B cell (primary cell): ENCODE measurements around the gene LRP5. TPM values are rescaled to one million over a fixed set of nuclear protein-coding genes. Genes with fewer than 3 reads are reported as not detected.
A peak's percentile ranks its signal among the peaks of the same experiment; 100 is the strongest.

ENCODE experiments used
- ATAC-seq: fragments of 200-7000 bp; cut with Tn5 transposase; one replicate; pipeline ENCODE4 v1.10.0; 2021; ENCODE audit warnings: low read depth, mild to moderate bottlenecking, moderate number of reproducible peaks, moderate library complexity
- CTCF ChIA-PET: fragments of 350-600 bp; sonication (Branson Sonifier 250); formaldehyde crosslinking; loops from one replicate; lab custom pipeline; 2021; ENCODE audit warnings: antibody characterized with exemption, inconsistent platforms; lab: Charles Lee
- POLR2A ChIA-PET: fragments of 350-600 bp; sonication (Branson Sonifier 250); formaldehyde crosslinking; loops from one replicate; lab custom pipeline; 2021; ENCODE audit warnings: antibody characterized with exemption; lab: Charles Lee
- DNase-seq: peaks from one replicate; pipeline ENCODE4 v3.0.0; 2013
- H2AFZ ChIP-seq: 2 replicates; pipeline ENCODE4 v1.6.1; 2012; ENCODE audit warnings: mild to moderate bottlenecking, low read depth, low read length; ENCODE audit not compliant: insufficient read depth, poor library complexity, severe bottlenecking
- H3K27ac ChIP-seq, 2 donors: 1 replicate in 1 of 2; 2 replicates in 1 of 2; pipeline ENCODE4 v1.5.1; 2012 to 2013; ENCODE audit warnings: low read length in 2 of 2, mild to moderate bottlenecking in 2 of 2, moderate library complexity in 1 of 2
- H3K27me3 ChIP-seq, 4 experiments: fragments of 200-600 bp in 1 of 4; sonication (generic) in 1 of 4; replicated peaks in 1 of 4; 1 replicate in 2 of 4; 2 replicates in 2 of 4; pipeline versions ENCODE4 v1.6.1 to v1.7.0; 2013 to 2016; ENCODE audit warnings: low read length in 3 of 4, mild to moderate bottlenecking in 2 of 4, mixed read lengths in 1 of 4, moderate library complexity in 1 of 4; ENCODE audit not compliant: insufficient read depth in 4 of 4, control insufficient read depth in 3 of 4; ENCODE audit errors: control extremely low read depth in 1 of 4
- H3K36me3 ChIP-seq, 2 experiments: replicated peaks in 1 of 2; 1 replicate in 1 of 2; 2 replicates in 1 of 2; pipeline versions ENCODE4 v1.6.1 to v1.7.1; 2013; ENCODE audit warnings: low read length in 1 of 2; ENCODE audit not compliant: insufficient read depth in 2 of 2, control insufficient read depth in 1 of 2; ENCODE audit errors: control extremely low read depth in 1 of 2, extremely low read depth in 1 of 2
- H3K4me1 ChIP-seq, 2 donors: fragments of 200-600 bp in 1 of 2; sonication (generic) in 1 of 2; 1 replicate in 1 of 2; 2 replicates in 1 of 2; pipeline versions ENCODE4 v1.5.1 to v1.6.1; 2013 to 2017; ENCODE audit warnings: low read length in 2 of 2; ENCODE audit not compliant: control insufficient read depth in 2 of 2, insufficient read depth in 2 of 2
- H3K4me2 ChIP-seq: replicated peaks from 2 replicates; pipeline ENCODE3; 2012; ENCODE audit warnings: mild to moderate bottlenecking, low read depth, low read length; ENCODE audit not compliant: poor library complexity, severe bottlenecking
- H3K4me3 ChIP-seq, 5 experiments: fragments of 200-600 bp in 1 of 5; sonication (generic) in 1 of 5; 1 replicate in 3 of 5; 2 replicates in 2 of 5; pipeline versions ENCODE4 v1.5.1 to v1.7.0; 2011 to 2016; ENCODE audit warnings: low read length in 4 of 5, mild to moderate bottlenecking in 4 of 5, low read depth in 2 of 5, control low read depth in 1 of 5, moderate library complexity in 1 of 5; ENCODE audit not compliant: insufficient read depth in 1 of 5; ENCODE audit errors: control extremely low read depth in 1 of 5, extremely low read depth in 1 of 5
- H3K79me2 ChIP-seq: fragments of 200-600 bp; sonication (generic); one replicate; pipeline ENCODE4 v1.6.0; 2016; ENCODE audit warnings: low read length; ENCODE audit not compliant: control insufficient read depth, insufficient read depth
- H3K9ac ChIP-seq: fragments of 200-600 bp; sonication (generic); 2 replicates; pipeline ENCODE4 v1.6.1; 2017; ENCODE audit warnings: mild to moderate bottlenecking, low read length, moderate library complexity
- H3K9me3 ChIP-seq, 3 donors: one replicate each; pipeline versions ENCODE4 v1.6.1 to v1.7.1; 2013; ENCODE audit warnings: low read length in 2 of 3; ENCODE audit not compliant: control insufficient read depth in 2 of 3, insufficient read depth in 1 of 3; ENCODE audit errors: control extremely low read depth in 1 of 3
- H4K20me1 ChIP-seq: 2 replicates; pipeline ENCODE4 v1.6.0; 2012; ENCODE audit warnings: mild to moderate bottlenecking, low read length; ENCODE audit not compliant: insufficient read depth, control insufficient read depth, poor library complexity, severe bottlenecking
- H3K27ac Mint-ChIP-seq: one replicate; pipeline ENCODE4 v1.8.0; 2021; ENCODE audit warnings: mixed read lengths
- H3K27me3 Mint-ChIP-seq: one replicate; pipeline ENCODE4 v1.8.0; 2021; ENCODE audit warnings: mixed read lengths
- H3K4me1 Mint-ChIP-seq: one replicate; pipeline ENCODE4 v1.8.0; 2021; ENCODE audit warnings: mixed read lengths
- H3K4me3 Mint-ChIP-seq: one replicate; pipeline ENCODE4 v1.8.0; 2021; ENCODE audit warnings: mixed read lengths
- H3K9me3 Mint-ChIP-seq: one replicate; pipeline ENCODE4 v1.8.0; 2022; ENCODE audit warnings: mixed read lengths; ENCODE audit not compliant: insufficient read depth
- EZH2 ChIP-seq: IDR thresholded peaks from 2 replicates; pipeline ENCODE4 v1.6.1; 2012; ENCODE audit warnings: borderline replicate concordance, low read depth, mild to moderate bottlenecking, moderate library complexity, low read length; ENCODE audit not compliant: insufficient read depth, poor library complexity, severe bottlenecking
- WGBS: methylation state at CpG from one replicate; pipeline ENCODE4 v1.1.5; 2013; ENCODE audit warnings: missing lambda C conversion rate; ENCODE audit not compliant: insufficient coverage; 5-methylcytosine and 5-hydroxymethylcytosine counted together
- intact Hi-C: fragments of 100-400 bp; cut with micrococcal nuclease; formaldehyde crosslinking; loops from one replicate; pipeline ENCODE4 v1.10.0; 2022
- polyA plus RNA-seq: library from polyadenylated mRNA; depleted of rRNA; stranded (reverse); fragments of >200 nt; gene quantifications from 2 replicates; pipeline ENCODE4 v1.2.3, GENCODE V29; 2012
- total RNA-seq, 2 donors: library from RNA; stranded (reverse); fragments of 120-200 nt in 1 of 2; gene quantifications; 1 replicate in 1 of 2; 2 replicates in 1 of 2; pipeline versions ENCODE4 v1.2.3 to v1.2.4, GENCODE V29; 2013 to 2022
- TF ChIP-seq, protein P1 (sequence below): fragments of 200-600 bp; IDR thresholded peaks from one replicate; pipeline ENCODE4 v1.8.0; 2022; ENCODE audit warnings: antibody characterized with exemption, mild to moderate bottlenecking

The LRP5 gene
- total and polyA plus RNA-seq, 2 donors (not counting 1 experiment from before 2014, with no cell fraction given) = 2.4 to 13.9 TPM

- CTCF ChIA-PET = interaction anchor here (0.5 to 3.7 kb wide), 4 partner anchors 11 to 116 kb away, joined by 3 to 20 read pairs (median 4); no protein-coding TSS in a partner anchor
- Mint-ChIP-seq H3K4me1 (peaks cover 63% of the 10 kb centered on the region), H3K27me3 (peaks cover 15% of the 10 kb centered on the region), H3K27ac (peak overlapping the region; percentile 67), H3K9me3 (no peaks in the 10 kb centered on the region), H3K4me3 (peak overlapping the region; percentile 73)
- no peaks in the 10 kb centered on the region for H3K36me3 ChIP-seq
- TF ChIP-seq EZH2 = no peak
- TF ChIP-seq, protein P1, sequence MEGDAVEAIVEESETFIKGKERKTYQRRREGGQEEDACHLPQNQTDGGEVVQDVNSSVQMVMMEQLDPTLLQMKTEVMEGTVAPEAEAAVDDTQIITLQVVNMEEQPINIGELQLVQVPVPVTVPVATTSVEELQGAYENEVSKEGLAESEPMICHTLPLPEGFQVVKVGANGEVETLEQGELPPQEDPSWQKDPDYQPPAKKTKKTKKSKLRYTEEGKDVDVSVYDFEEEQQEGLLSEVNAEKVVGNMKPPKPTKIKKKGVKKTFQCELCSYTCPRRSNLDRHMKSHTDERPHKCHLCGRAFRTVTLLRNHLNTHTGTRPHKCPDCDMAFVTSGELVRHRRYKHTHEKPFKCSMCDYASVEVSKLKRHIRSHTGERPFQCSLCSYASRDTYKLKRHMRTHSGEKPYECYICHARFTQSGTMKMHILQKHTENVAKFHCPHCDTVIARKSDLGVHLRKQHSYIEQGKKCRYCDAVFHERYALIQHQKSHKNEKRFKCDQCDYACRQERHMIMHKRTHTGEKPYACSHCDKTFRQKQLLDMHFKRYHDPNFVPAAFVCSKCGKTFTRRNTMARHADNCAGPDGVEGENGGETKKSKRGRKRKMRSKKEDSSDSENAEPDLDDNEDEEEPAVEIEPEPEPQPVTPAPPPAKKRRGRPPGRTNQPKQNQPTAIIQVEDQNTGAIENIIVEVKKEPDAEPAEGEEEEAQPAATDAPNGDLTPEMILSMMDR = no peak
- no peak for ATAC-seq
- no peak overlapping the region for H2AFZ ChIP-seq
- no peaks in the 10 kb centered on the region for H3K9me3 ChIP-seq
- H3K27ac ChIP-seq = no peak overlapping the region
- intact Hi-C loops = no loop called here
- H3K4me3 ChIP-seq = peak overlapping the region in 2 of 5 experiments; percentile 4 to 29
- H4K20me1 ChIP-seq = no peaks in the 10 kb centered on the region
- H3K4me1 ChIP-seq = peaks cover 55 to 62% of the 10 kb centered on the region in 2 donors
- WGBS = 38% methylated on average over 33 of the region's 33 CpGs
- no peaks in the 10 kb centered on the region for H3K79me2 ChIP-seq
- no peak for DNase-seq
- peak overlapping the region; percentile 68 for H3K4me2 ChIP-seq
- POLR2A ChIA-PET = no interaction called here
- H3K9ac ChIP-seq = peak overlapping the region; percentile 20
- peaks cover 0 to 11% (median 3%) of the 10 kb centered on the region in 4 experiments for H3K27me3 ChIP-seq
Measured at GRCh38 chr11:68373815-68374501, 61.6 kb downstream of the LRP5 start.

- no peaks in the 10 kb centered on the region for H3K9me3 ChIP-seq
- Mint-ChIP-seq H3K27ac (peak overlapping the region; percentile 67), H3K9me3 (no peaks in the 10 kb centered on the region), H3K27me3 (peaks cover 15% of the 10 kb centered on the region), H3K4me3 (peak overlapping the region; percentile 73), H3K4me1 (peaks cover 62% of the 10 kb centered on the region)
- no peak overlapping the region for H2AFZ ChIP-seq
- peak overlapping the region; percentile 68 for H3K4me2 ChIP-seq
- CTCF ChIA-PET = interaction anchor here (0.5 to 3.7 kb wide), 4 partner anchors 10 to 76 kb away, joined by 3 to 20 read pairs (median 4); no protein-coding TSS in a partner anchor
- intact Hi-C loops = no loop called here
- TF ChIP-seq EZH2 = no peak
- TF ChIP-seq, protein P1 = no peak
- peak overlapping the region in 1 of 5 experiments; percentile 29 for H3K4me3 ChIP-seq
- WGBS = 82% methylated on average over 10 of the region's 12 CpGs
- peaks cover 55 to 62% of the 10 kb centered on the region in 2 donors for H3K4me1 ChIP-seq
- no peaks in the 10 kb centered on the region for H3K79me2 ChIP-seq
- ATAC-seq = no peak
- H3K36me3 ChIP-seq = no peaks in the 10 kb centered on the region
- H3K27me3 ChIP-seq = peaks cover 0 to 11% (median 3%) of the 10 kb centered on the region in 4 experiments
- H4K20me1 ChIP-seq = no peaks in the 10 kb centered on the region
- no peak overlapping the region for H3K27ac ChIP-seq
- POLR2A ChIA-PET = no interaction called here
- no peak for DNase-seq
- H3K9ac ChIP-seq = peak overlapping the region; percentile 20
Measured at GRCh38 chr11:68374531-68374930, 62.1 kb downstream of the LRP5 start.
